ENCODE results near the gene OR7E24. TPM values are rescaled to one million over a fixed set of nuclear protein-coding genes. Genes with fewer than 3 reads are reported as not detected.
A peak's percentile ranks its signal among the peaks of the same experiment; 100 is the strongest.

OR7E24 gene
- total RNA-seq, result not detected
- not detected for total RNA-seq (2013)

GRCh38 chr19:9250630-9251029 is at the start of gene OR7E24:
Gene OR7E24 (plus strand): TSS chr19:9250930. CDS start chr19:9251044, 114 bp downstream.
- H3K27me3 Mint-ChIP-seq (ENCODE audit: low read depth in 2 of 2), result peaks cover 12 to 37% of the 10 kb centered on the region in 2 donors
- H3K27me3 ChIP-seq (ENCODE audit: control insufficient read depth, insufficient read depth, low read length), result no peaks in the 10 kb centered on the region
- no peak within 1 kb of the TSS for H3K27ac ChIP-seq (ENCODE audit: low read length)
- H3K9me3 ChIP-seq (ENCODE audit: control insufficient read depth, insufficient read depth, low read length), result no peaks in the 10 kb centered on the region
- no peak within 1 kb of the TSS for H3K4me3 ChIP-seq (ENCODE audit: low read length)
- H3K27ac Mint-ChIP-seq, result no peak within 1 kb of the TSS
- no peaks in the 10 kb centered on the region for H3K4me1 Mint-ChIP-seq
- no peaks in the 10 kb centered on the region for H3K36me3 ChIP-seq (ENCODE audit: control insufficient read depth, insufficient read depth, low read length)
- no peak for DNase-seq
- H3K4me1 ChIP-seq (ENCODE audit: control insufficient read depth, insufficient read depth, low read length), result no peaks in the 10 kb centered on the region
- no peak for TF ChIP-seq CTCF (IDR thresholded peaks at IDR 0.05)
- WGBS (ENCODE audit: insufficient coverage), result no CpG with 5 or more reads among the region's 1 CpG
- H3K4me3 Mint-ChIP-seq, result no peak within 1 kb of the TSS
- H3K36me3 Mint-ChIP-seq, result no peaks in the 10 kb centered on the region
- ATAC-seq, result no peak
- intact Hi-C loops (cut with micrococcal nuclease), result no loop called here
- H3K9me3 Mint-ChIP-seq, result peaks cover 3% of the 10 kb centered on the region in 2 donors

- H3K9me3 Mint-ChIP-seq, result no peaks in the 10 kb centered on the region
- Histone ChIP-seq H3K27ac (ENCODE audit: low read length) (no peak overlapping the region), H3K27me3 (ENCODE audit: control insufficient read depth, insufficient read depth, low read length) (no peaks in the 10 kb centered on the region), H3K4me3 (ENCODE audit: low read length) (no peak overlapping the region), H3K9me3 (ENCODE audit: control insufficient read depth, insufficient read depth, low read length) (no peaks in the 10 kb centered on the region), H3K4me1 (ENCODE audit: control insufficient read depth, insufficient read depth, low read length) (peaks cover 5% of the 10 kb centered on the region), H3K36me3 (ENCODE audit: control insufficient read depth, insufficient read depth, low read length) (no peaks in the 10 kb centered on the region)
- intact Hi-C loops (cut with micrococcal nuclease), result loop anchor here (1.0 to 10.0 kb wide), 3 partner anchors 69 to 591 kb away; partner anchors contain the start of gene ZNF561
- ATAC-seq, result peak; percentile 64 to 81 (median 80)
- H3K4me1 Mint-ChIP-seq, result peaks cover 6 to 7% of the 10 kb centered on the region in 2 donors
- peaks cover 15 to 19% of the 10 kb centered on the region in 2 donors for H3K27me3 Mint-ChIP-seq (ENCODE audit: low read depth in 2 of 2)
- TF ChIP-seq CTCF (IDR thresholded peaks at IDR 0.05), result peak; percentile 89
- no peaks in the 10 kb centered on the region for H3K36me3 Mint-ChIP-seq
- no peak overlapping the region for H3K4me3 Mint-ChIP-seq
- H3K27ac Mint-ChIP-seq, result peak overlapping the region in 1 of 2 donors; percentile 58
- WGBS (ENCODE audit: insufficient coverage), result 34% methylated on average over 13 of the region's 13 CpGs
- DNase-seq, result peak; percentile 55 to 75
Measured at GRCh38 chr19:9205501-9206113, 45.1 kb upstream of the OR7E24 start.

- Mint-ChIP-seq H3K9me3 (peaks cover 0 to 2% of the 10 kb centered on the region in 2 donors), H3K4me3 (no peak within 1 kb of the TSS), H3K27ac (no peak within 1 kb of the TSS), H3K27me3 (ENCODE audit: low read depth in 2 of 2) (peaks cover 11 to 16% of the 10 kb centered on the region in 2 donors), H3K4me1 (no peaks in the 10 kb centered on the region), H3K36me3 (no peaks in the 10 kb centered on the region)
- H3K27me3 ChIP-seq (ENCODE audit: control insufficient read depth, insufficient read depth, low read length), result no peaks in the 10 kb centered on the region
- ATAC-seq (no peak), DNase-seq (no peak)
- intact Hi-C loops (cut with micrococcal nuclease), result no loop called here
- H3K27ac ChIP-seq (ENCODE audit: low read length), result no peak within 1 kb of the TSS
- TF ChIP-seq CTCF (IDR thresholded peaks at IDR 0.05), result no peak
- no peaks in the 10 kb centered on the region for H3K36me3 ChIP-seq (ENCODE audit: control insufficient read depth, insufficient read depth, low read length)
- H3K4me1 ChIP-seq (ENCODE audit: control insufficient read depth, insufficient read depth, low read length), result no peaks in the 10 kb centered on the region
- no peak within 1 kb of the TSS for H3K4me3 ChIP-seq (ENCODE audit: low read length)
- peaks cover 5% of the 10 kb centered on the region for H3K9me3 ChIP-seq (ENCODE audit: control insufficient read depth, insufficient read depth, low read length)
- 96% methylated on average over 3 of the region's 3 CpGs for WGBS (ENCODE audit: insufficient coverage)
Measured at GRCh38 chr19:9219489-9219888, 31.2 kb upstream of the OR7E24 start, which contains the start of gene OR7D4. Gene OR7D4 (minus strand): TSS chr19:9219589. CDS start chr19:9214837, 4,752 bp downstream.

- H3K4me1 Mint-ChIP-seq, result no peaks in the 10 kb centered on the region
- peaks cover 12 to 37% of the 10 kb centered on the region in 2 donors for H3K27me3 Mint-ChIP-seq (ENCODE audit: low read depth in 2 of 2)
Measured at GRCh38 chr19:9251236-9251635, 506 bp downstream of the OR7E24 start.

More at GRCh38 chr19:9251236-9251635, 506 bp downstream of the OR7E24 start:
- Histone ChIP-seq H3K27me3 (ENCODE audit: control insufficient read depth, insufficient read depth, low read length) (no peaks in the 10 kb centered on the region), H3K4me3 (ENCODE audit: low read length) (no peak overlapping the region), H3K4me1 (ENCODE audit: control insufficient read depth, insufficient read depth, low read length) (no peaks in the 10 kb centered on the region), H3K27ac (ENCODE audit: low read length) (no peak overlapping the region), H3K36me3 (ENCODE audit: control insufficient read depth, insufficient read depth, low read length) (no peaks in the 10 kb centered on the region), H3K9me3 (ENCODE audit: control insufficient read depth, insufficient read depth, low read length) (no peaks in the 10 kb centered on the region)
- ATAC-seq, result no peak
- no peaks in the 10 kb centered on the region for H3K36me3 Mint-ChIP-seq
- intact Hi-C loops (cut with micrococcal nuclease), result no loop called here
- H3K9me3 Mint-ChIP-seq, result peaks cover 3% of the 10 kb centered on the region in 2 donors
- no peak overlapping the region for H3K27ac Mint-ChIP-seq
- TF ChIP-seq CTCF (IDR thresholded peaks at IDR 0.05), result no peak
- no peak for DNase-seq
- H3K4me3 Mint-ChIP-seq, result no peak overlapping the region
- WGBS (ENCODE audit: insufficient coverage), result 82% methylated on average over 5 of the region's 5 CpGs

Measured in natural killer cell (primary cell).